Activated B cell treated with CpG ODN at 0.5 μM for 24 hours (primary cell): ENCODE results near the gene STRA8. TPM values are rescaled to one million over a fixed set of nuclear protein-coding genes. Genes with fewer than 3 reads are reported as not detected.
"Not testable (repeated sequence)": the region's sequence is repeated elsewhere in the genome, so short reads cannot be mapped to it uniquely, and the experiment has no call there.

ENCODE experiments used
- ATAC-seq: fragments of 200-7000 bp; cut with Tn5 transposase; one replicate; pipeline ENCODE4 v1.10.0; 2021; ENCODE audit warnings: low read depth, mild to moderate bottlenecking, moderate library complexity
- CTCF ChIA-PET: fragments of 350-600 bp; sonication (Branson Sonifier 250); formaldehyde crosslinking; loops from one replicate; lab custom pipeline; 2021; ENCODE audit warnings: antibody characterized with exemption; lab: Charles Lee
- POLR2A ChIA-PET: fragments of 350-600 bp; sonication (Branson Sonifier 250); formaldehyde crosslinking; loops from one replicate; lab custom pipeline; 2021; ENCODE audit warnings: antibody characterized with exemption; lab: Charles Lee
- DNase-seq: peaks from one replicate; pipeline ENCODE4 v3.0.0; 2022
- H3K27ac Mint-ChIP-seq: one replicate; pipeline ENCODE4 v1.8.0; 2020; ENCODE audit warnings: mixed read lengths
- H3K27me3 Mint-ChIP-seq: one replicate; pipeline ENCODE4 v1.8.0; 2021; ENCODE audit warnings: mixed read lengths
- H3K36me3 Mint-ChIP-seq: one replicate; pipeline ENCODE4 v1.8.0; 2021; ENCODE audit warnings: low read depth, mixed read lengths
- H3K4me1 Mint-ChIP-seq: one replicate; pipeline ENCODE4 v1.8.0; 2021; ENCODE audit warnings: mixed read lengths
- H3K4me3 Mint-ChIP-seq: one replicate; pipeline ENCODE4 v1.8.0; 2020; ENCODE audit warnings: mild to moderate bottlenecking, mixed read lengths
- H3K9me3 Mint-ChIP-seq: one replicate; pipeline ENCODE4 v1.8.0; 2020; ENCODE audit warnings: mixed read lengths
- CTCF ChIP-seq: fragments of 200-600 bp; IDR thresholded peaks from one replicate; pipeline ENCODE4 v1.8.0; 2022; ENCODE audit warnings: antibody characterized with exemption, mild to moderate bottlenecking
- intact Hi-C: fragments of 100-400 bp; cut with micrococcal nuclease; formaldehyde crosslinking; loops from one replicate; pipeline ENCODE4 v1.15.1; 2024
- total RNA-seq: library from RNA; stranded (reverse); gene quantifications from 2 replicates; pipeline ENCODE4 v1.2.3, GENCODE V29; 2022

The STRA8 gene
- total RNA-seq, 1 donor from 2014 or later = not detected

- Mint-ChIP-seq H3K27me3 (no peaks in the 10 kb centered on the region), H3K4me1 (peaks cover 40% of the 10 kb centered on the region), H3K27ac (peak within 1 kb of the TSS; percentile 97), H3K4me3 (peak within 1 kb of the TSS; percentile 97), H3K36me3 (peaks cover 16% of the 10 kb centered on the region), H3K9me3 (no peaks in the 10 kb centered on the region)
- POLR2A ChIA-PET = interaction anchor here (0.6 to 6.2 kb wide), 15 partner anchors 13 to 564 kb away, joined by 3 to 62 read pairs (median 5); partner anchors contain the start of genes AGBL3, CYREN and TMEM140
- DNase-seq (peak; percentile 87), ATAC-seq (peak; percentile 92)
- CTCF ChIA-PET = interaction anchor here (0.8 to 1.3 kb wide), 3 partner anchors 25 to 60 kb away, joined by 3 read pairs; no protein-coding TSS in a partner anchor
- intact Hi-C loops = loop anchor here (1.0 to 5.0 kb wide), 13 partner anchors 23 to 1959 kb away; partner anchors contain the start of genes AGBL3, AKR1B1, BPGM and CNOT4
- no peak for TF ChIP-seq CTCF
Observed at GRCh38 chr7:135211179-135211945, 22.3 kb upstream of the STRA8 start, which contains the start of gene WDR91. Gene WDR91 (minus strand): TSS chr7:135211526. CDS start chr7:135211502, 24 bp downstream.

GRCh38 chr7:135211946-135212685 is 21.5 kb upstream of the STRA8 start:
- H3K4me1 Mint-ChIP-seq = peaks cover 35% of the 10 kb centered on the region
- CTCF ChIA-PET, H3K27me3 Mint-ChIP-seq, H3K9me3 Mint-ChIP-seq, DNase-seq, ATAC-seq: not testable (repeated sequence)
- H3K27ac Mint-ChIP-seq = peak overlapping the region; percentile 71
- peak overlapping the region; percentile 89 for H3K4me3 Mint-ChIP-seq
- intact Hi-C loops = loop anchor here (1.0 to 5.0 kb wide), 13 partner anchors 24 to 1959 kb away; partner anchors contain the start of genes AGBL3, AKR1B1, BPGM and CNOT4
- H3K36me3 Mint-ChIP-seq = peaks cover 12% of the 10 kb centered on the region
- POLR2A ChIA-PET = interaction anchor here (0.6 to 6.2 kb wide), 10 partner anchors 13 to 565 kb away, joined by 3 to 62 read pairs (median 5); partner anchors contain the start of genes CYREN and TMEM140

- Mint-ChIP-seq H3K4me1 (peaks cover 18% of the 10 kb centered on the region), H3K36me3 (peaks cover 2% of the 10 kb centered on the region), H3K4me3 (no peak overlapping the region), H3K27me3 (no peaks in the 10 kb centered on the region), H3K9me3 (no peaks in the 10 kb centered on the region), H3K27ac (no peak overlapping the region)
- intact Hi-C loops = loop anchor here (5.0 kb wide), 2 partner anchors 768 to 782 kb away; no protein-coding TSS in a partner anchor
- CTCF ChIA-PET = no interaction called here
- POLR2A ChIA-PET = no interaction called here
- ATAC-seq (no peak), DNase-seq (no peak)
- no peak for TF ChIP-seq CTCF
Observed at GRCh38 chr7:135213831-135214230, 19.8 kb upstream of the STRA8 start.

GRCh38 chr7:135215180-135215579 is 18.5 kb upstream of the STRA8 start:
- ChIA-PET CTCF (no interaction called here), POLR2A (no interaction called here)
- Mint-ChIP-seq H3K9me3 (no peaks in the 10 kb centered on the region), H3K27me3 (no peaks in the 10 kb centered on the region), H3K4me3 (no peak overlapping the region), H3K4me1 (peaks cover 6% of the 10 kb centered on the region), H3K36me3 (peaks cover 2% of the 10 kb centered on the region), H3K27ac (no peak overlapping the region)
- ATAC-seq (no peak), DNase-seq (no peak)
- intact Hi-C loops = no loop called here
- no peak for TF ChIP-seq CTCF

- CTCF ChIA-PET = no interaction called here
- H3K27ac Mint-ChIP-seq = no peak overlapping the region
- H3K4me1 Mint-ChIP-seq = peaks cover 1% of the 10 kb centered on the region
- H3K27me3 Mint-ChIP-seq = no peaks in the 10 kb centered on the region
- POLR2A ChIA-PET = no interaction called here
- H3K36me3 Mint-ChIP-seq = peaks cover 2% of the 10 kb centered on the region
- intact Hi-C loops = no loop called here
- no peak overlapping the region for H3K4me3 Mint-ChIP-seq
- TF ChIP-seq CTCF = no peak
- H3K9me3 Mint-ChIP-seq = no peaks in the 10 kb centered on the region
- DNase-seq (no peak), ATAC-seq (no peak)
Observed at GRCh38 chr7:135215698-135216097, 17.9 kb upstream of the STRA8 start.
